ENCODE data around the gene TLE3.

Gene TLE3

DNA sequence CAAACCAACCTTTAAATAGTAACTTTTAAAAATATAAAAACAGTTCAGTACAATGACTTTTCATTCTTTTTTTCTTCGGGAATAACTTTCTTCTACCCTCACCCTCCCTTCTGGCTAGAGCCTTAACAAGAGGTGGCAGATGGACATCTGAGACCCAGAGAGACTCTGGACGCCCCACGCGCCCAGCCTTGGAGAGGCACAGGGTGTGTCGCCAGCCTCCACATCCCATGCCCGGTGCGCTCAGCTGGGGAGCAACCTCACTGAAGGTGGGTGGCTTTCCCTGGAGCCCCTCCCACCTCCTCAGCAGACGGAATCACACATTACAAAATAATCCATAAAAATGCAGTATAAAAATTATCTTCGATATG lies 49.5 kb downstream of the TLE3 start:
- DNase-seq (ENCODE audit: low spot score) = no peak

- DNase-seq (ENCODE audit: low spot score) = no peak
Observed at GRCh38 chr15:70047386-70048197, 50.1 kb downstream of the TLE3 start.

DNA sequence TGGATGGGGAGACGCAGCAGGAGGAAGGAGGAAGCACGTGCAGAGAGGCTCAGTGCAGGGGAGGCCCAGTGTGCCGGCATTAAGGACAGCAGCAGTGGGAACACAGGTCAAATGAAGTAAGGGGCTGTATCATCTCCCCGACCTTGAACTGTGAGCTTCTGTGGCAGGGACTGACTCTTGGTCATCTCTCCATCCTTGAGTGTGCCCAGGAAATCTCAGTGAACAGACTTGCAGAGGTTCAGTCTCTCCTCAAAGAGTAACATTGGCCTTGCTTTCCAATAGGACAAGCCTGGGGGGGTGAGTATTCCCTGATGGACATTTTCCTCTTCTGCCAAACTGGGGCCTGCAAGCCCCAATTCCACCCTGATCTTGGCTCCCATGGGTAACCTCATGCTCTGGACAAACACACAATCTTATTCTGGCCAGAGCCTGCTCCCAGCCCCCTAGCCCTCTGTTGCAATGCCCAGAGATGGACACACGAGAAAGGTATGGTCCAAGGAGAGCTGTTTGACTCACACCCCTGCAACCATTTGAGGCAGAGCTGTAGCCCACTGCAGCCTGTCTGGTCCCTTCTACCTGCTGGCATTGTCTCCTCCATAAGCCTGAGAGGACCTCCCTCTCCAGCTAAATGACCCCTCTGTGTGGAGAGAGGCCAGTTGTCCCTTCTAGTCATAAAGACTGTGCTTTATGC lies 50.9 kb downstream of the TLE3 start:
- no peak for DNase-seq (ENCODE audit: low spot score)

GRCh38 chr15:70045045-70045444 lies 52.7 kb downstream of the TLE3 start:
- no peak for DNase-seq (ENCODE audit: low spot score)

DNA sequence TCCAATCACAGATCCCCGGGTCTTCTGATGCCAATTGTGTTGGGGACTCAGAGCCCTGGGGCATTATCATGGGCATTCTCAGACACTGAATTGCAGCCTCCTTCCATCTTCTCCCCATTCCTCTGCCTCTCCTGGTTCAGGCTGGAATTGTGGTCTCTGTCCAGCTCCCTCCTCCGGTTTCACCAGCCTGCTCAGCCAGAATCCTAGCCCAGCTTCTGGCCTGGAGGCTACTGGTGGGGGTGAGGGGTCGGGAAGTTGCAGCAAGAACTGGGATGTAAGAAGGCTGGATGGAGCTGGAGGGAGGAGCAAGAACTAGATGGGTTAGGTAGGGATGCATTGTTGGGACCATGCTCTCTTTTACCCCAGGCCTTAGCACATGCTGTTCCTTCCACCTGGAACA lies 53.5 kb downstream of the TLE3 start:
- no peak for DNase-seq (ENCODE audit: low spot score)

- DNase-seq (ENCODE audit: low spot score) = no peak
Observed at GRCh38 chr15:70043590-70043989, 54.1 kb downstream of the TLE3 start.

GRCh38 chr15:70042553-70043214 lies 55.0 kb downstream of the TLE3 start:
- DNase-seq (ENCODE audit: low spot score) = no peak

GRCh38 chr15:70039917-70040316 lies 57.8 kb downstream of the TLE3 start:
- no peak for DNase-seq (ENCODE audit: low spot score)

DNA sequence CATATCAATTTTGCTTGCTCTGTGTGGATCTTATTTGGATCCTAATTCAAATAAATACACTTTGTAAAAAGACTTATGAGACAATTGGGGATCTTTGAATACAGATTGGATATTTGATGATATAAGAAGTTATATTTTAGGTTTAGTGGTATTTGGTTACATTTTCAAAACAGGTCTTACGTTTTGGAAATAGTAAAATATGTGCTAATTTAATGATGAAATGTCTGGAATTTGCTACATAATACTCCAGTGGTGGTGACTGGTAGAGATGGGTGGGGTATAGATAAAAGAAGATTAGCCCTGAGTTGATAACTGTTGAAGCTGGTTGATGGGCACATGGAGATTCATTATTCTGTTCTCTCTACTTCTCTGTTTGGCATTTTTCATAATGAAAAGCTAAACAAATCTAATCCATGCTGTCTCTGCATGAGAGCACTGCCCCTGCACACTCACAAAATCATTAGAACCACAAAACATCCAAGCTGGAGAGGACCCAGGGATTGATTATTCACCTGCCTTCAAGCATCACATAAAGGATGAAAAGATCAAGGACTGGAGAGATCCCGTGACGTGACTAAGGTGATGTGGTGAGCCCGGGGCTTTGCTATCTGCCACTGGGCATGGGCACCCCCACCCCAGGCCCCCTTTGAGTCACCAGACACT lies 58.9 kb downstream of the TLE3 start:
- DNase-seq (ENCODE audit: low spot score) = no peak

- no peak for DNase-seq (ENCODE audit: low spot score)
Observed at GRCh38 chr15:70037292-70037640, 60.5 kb downstream of the TLE3 start.

DNA sequence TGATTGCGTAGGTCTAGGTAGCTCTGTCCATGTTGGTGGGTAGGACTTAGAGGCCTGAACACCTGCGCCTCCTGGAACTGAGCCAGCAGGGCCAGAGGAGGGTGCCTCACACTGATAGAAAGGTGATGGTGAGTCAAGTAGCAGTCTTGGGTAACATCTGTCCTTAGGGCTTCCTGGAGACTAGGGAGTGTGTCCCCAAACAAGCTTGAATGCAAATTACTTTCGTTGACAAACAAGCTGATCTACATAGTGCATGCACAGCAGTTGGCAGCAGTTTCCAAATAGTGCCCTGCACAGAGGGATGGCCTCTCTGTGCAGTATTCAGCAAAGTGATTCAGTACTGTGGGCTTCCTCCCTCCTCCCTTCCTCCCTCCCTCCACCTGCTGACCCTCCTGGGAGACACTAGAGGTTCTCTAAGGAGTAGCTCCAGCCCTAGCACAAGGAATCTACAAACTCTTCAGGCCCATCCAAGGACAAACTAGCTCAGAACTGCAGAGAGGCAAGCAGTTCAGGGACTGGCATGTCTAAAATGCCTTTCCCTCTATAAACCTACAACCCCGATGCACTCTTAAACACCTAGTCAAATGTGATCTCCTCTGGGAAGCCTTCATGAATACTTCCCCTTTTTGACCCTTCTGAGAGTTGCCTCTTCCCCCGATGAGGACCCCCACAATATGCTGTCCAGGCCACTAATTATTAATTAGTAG lies 61.0 kb downstream of the TLE3 start:
- DNase-seq (ENCODE audit: low spot score) = no peak

- DNase-seq (ENCODE audit: low spot score) = no peak
Observed at GRCh38 chr15:70035719-70036077, 62.0 kb downstream of the TLE3 start.

GRCh38 chr15:70035051-70035718 lies 62.5 kb downstream of the TLE3 start:
- DNase-seq (ENCODE audit: low spot score) = no peak

DNA sequence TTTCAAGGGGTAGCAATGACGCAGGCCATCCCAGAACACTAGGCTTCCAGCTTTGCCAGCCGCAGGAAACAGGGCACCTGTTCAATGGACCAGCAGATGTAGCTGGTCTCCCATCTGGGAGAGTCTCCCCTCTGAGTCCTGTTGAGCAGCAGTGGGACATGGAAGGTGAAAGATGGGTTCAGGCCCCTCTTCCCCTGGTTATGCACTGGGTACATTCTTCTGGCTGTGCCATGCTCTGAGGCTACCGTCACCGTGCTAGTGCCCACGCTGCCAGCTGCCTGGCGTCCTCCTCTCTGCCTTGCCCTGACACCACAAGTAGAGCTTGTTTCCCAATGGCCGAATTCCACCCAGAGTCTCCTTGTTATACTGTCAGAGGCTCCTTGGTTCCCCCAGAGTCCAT lies 63.1 kb downstream of the TLE3 start:
- DNase-seq (ENCODE audit: low spot score) = no peak

DNA sequence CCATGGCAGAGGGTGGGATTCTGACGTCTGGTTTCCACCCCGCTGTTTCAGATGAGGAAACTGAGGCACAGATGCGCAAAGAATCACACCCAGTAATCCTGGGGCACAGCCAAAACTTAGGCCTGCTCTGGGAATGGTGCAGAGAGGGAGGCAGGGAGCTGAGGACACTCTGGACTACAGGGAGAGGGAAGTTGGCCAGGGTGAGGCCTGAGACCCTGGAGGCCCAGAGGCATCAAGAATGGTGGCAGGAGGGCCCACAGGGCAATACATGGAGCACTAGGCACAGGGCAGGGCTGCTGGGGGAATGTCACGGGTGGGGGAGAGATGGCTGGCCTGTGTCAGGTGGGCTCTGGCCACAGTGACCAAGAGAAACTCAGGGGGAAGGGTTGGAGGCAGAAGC lies 63.6 kb downstream of the TLE3 start:
- DNase-seq (ENCODE audit: low spot score) = no peak

DNA sequence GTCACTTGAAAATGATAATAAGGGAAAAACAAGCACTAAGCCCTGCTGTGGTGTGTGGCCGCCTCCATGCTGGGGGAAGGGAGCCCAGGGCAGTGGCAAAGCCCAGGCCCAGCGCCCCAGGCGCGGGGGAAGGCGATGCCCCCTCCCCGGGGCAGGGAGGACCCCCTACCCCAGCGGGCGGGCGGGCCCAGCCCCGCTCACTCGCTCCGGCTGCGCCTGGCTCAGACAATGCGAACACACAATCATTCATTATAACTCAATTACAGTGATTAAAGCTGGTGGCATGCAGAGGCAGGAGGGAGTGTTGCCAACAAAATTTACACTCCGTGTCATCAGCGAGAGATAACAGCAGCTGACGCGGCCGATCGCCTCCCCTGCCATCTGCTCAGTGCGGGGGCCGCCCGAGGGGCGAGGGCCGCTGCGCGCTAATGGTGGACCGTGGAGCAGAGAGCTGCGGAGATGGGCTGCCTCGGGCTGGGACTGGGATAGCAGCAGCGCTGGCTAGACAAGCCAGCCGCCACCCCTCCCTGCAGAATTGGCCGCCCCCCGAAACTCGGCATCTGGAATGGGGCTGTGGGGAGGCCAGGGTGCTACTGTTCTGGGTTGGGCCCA lies 64.1 kb downstream of the TLE3 start:
- DNase-seq (ENCODE audit: low spot score) = no peak

DNA sequence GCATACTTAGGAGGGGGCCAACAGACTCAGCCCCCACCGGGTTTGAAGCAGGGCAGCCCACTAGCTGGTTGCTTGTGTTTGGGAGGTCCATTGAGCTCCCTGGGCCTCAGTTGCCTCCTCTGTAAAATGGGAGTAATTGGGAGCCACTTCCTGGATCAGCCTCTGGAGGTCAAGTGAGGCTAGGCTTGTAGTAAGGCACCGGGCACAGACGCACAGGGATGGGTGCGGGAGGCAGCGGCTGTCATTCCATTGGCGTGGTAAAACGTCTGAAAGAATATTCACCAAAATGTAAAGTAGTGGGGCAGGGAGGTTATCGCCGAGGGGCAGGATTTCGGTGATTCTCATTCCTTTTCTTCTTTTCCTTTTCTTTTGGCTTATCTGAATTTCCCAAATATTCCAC lies 64.6 kb downstream of the TLE3 start:
- no peak for DNase-seq (ENCODE audit: low spot score)

GRCh38 chr15:70032509-70032908 lies 65.2 kb downstream of the TLE3 start:
- DNase-seq (ENCODE audit: low spot score) = no peak

GRCh38 chr15:70031713-70032112 lies 66.0 kb downstream of the TLE3 start:
- DNase-seq (ENCODE audit: low spot score) = no peak

GRCh38 chr15:70031261-70031660 lies 66.5 kb downstream of the TLE3 start:
- no peak for DNase-seq (ENCODE audit: low spot score)

GRCh38 chr15:70030851-70031250 lies 66.9 kb downstream of the TLE3 start:
- DNase-seq (ENCODE audit: low spot score) = no peak
